Smooth muscle cell (in vitro differentiated cells): Measurements from ENCODE around the gene MYO10. TPM values are rescaled to one million over a fixed set of nuclear protein-coding genes. Genes with fewer than 3 reads are reported as not detected.

ENCODE experiments used
- DNase-seq: peaks from one replicate; lab custom pipeline; 2025; ENCODE audit not compliant: unreplicated experiment; lab: John Stamatoyannopoulos, UW
- H2AFZ ChIP-seq: fragments of 200-600 bp; sonication (generic); 2 replicates; pipeline ENCODE4 v1.6.0; 2016; ENCODE audit warnings: antibody characterized with exemption, low read depth, mild to moderate bottlenecking
- H3F3A ChIP-seq: fragments of 200-600 bp; sonication (generic); 2 replicates; pipeline ENCODE4 v1.6.0; 2017; ENCODE audit warnings: antibody characterized with exemption, low read depth
- H3K27ac ChIP-seq: fragments of 200-600 bp; sonication (generic); 2 replicates; pipeline ENCODE4 v1.5.1; 2016; ENCODE audit warnings: low read depth, mild to moderate bottlenecking
- H3K27me3 ChIP-seq: fragments of 200-600 bp; sonication (generic); 2 replicates; pipeline ENCODE4 v1.6.1; 2016; ENCODE audit warnings: low read depth, mild to moderate bottlenecking
- H3K36me3 ChIP-seq: fragments of 200-600 bp; sonication (generic); 2 replicates; pipeline ENCODE4 v1.5.1; 2016; ENCODE audit warnings: low read depth
- H3K4me1 ChIP-seq: fragments of 200-600 bp; sonication (generic); 2 replicates; pipeline ENCODE4 v1.5.1; 2016; ENCODE audit warnings: low read depth
- H3K4me2 ChIP-seq: fragments of 200-600 bp; sonication (generic); 2 replicates; pipeline ENCODE4 v1.6.0; 2016; ENCODE audit warnings: mild to moderate bottlenecking
- H3K4me3 ChIP-seq: fragments of 200-600 bp; sonication (generic); 2 replicates; pipeline ENCODE4 v1.5.1; 2016; ENCODE audit warnings: mild to moderate bottlenecking
- H3K79me2 ChIP-seq: fragments of 200-600 bp; sonication (generic); 2 replicates; pipeline ENCODE4 v1.6.0; 2016; ENCODE audit warnings: low read depth, mild to moderate bottlenecking
- H3K9ac ChIP-seq: fragments of 200-600 bp; sonication (generic); 2 replicates; pipeline ENCODE4 v1.6.0; 2016; ENCODE audit warnings: low read depth
- H3K9me3 ChIP-seq: fragments of 200-600 bp; sonication (generic); replicated peaks from 2 replicates; pipeline ENCODE4 v1.5.1; 2016; ENCODE audit warnings: low read depth
- H4K20me1 ChIP-seq: fragments of 200-600 bp; sonication (generic); 2 replicates; pipeline ENCODE4 v1.6.0; 2016; ENCODE audit warnings: low read depth
- CTCF ChIP-seq: fragments of 200-600 bp; sonication (generic); IDR thresholded peaks from 2 replicates; pipeline ENCODE4 v1.5.1; 2017; ENCODE audit warnings: borderline replicate concordance, mild to moderate bottlenecking, antibody characterized with exemption; ENCODE audit not compliant: insufficient read depth, poor library complexity, severe bottlenecking
- WGBS: methylation state at CpG from one replicate; pipeline ENCODE4 v1.1.7; 2016; ENCODE audit warnings: low lambda C conversion rate; 5-methylcytosine and 5-hydroxymethylcytosine counted together
- polyA plus RNA-seq: library from polyadenylated mRNA; unstranded; fragments of >200 nt; fragmentation: Nextera tagmentation; extraction: Ambion mirVana; gene quantifications from 2 replicates; pipeline ENCODE4 v1.2.1, GENCODE V29; 2016
- total RNA-seq: library from RNA; depleted of rRNA; stranded (reverse); fragments of >200 nt; gene quantifications from 2 replicates; pipeline ENCODE4 v1.2.3, GENCODE V29; 2014

MYO10 gene
- total and polyA plus RNA-seq, 2 experiments from 2014 or later = 76.4 to 96.8 TPM

DNA sequence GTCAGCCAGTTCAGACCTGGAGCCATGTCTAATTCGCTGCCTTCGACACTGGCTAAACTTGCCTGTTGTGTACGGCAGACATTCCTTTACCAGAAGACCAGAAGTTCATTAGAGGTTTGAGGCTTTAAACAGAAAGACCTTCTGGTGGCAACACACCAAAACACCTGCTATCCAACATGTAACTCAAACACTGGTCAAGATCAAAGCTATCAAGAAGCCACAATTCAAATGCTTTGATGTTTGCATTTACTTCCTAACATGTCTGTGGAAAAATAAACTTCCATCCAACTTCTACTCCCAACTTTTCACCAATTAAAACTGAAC is 228.3 kb downstream of the MYO10 start:
- H3K9ac ChIP-seq = no peak overlapping the region

DNA sequence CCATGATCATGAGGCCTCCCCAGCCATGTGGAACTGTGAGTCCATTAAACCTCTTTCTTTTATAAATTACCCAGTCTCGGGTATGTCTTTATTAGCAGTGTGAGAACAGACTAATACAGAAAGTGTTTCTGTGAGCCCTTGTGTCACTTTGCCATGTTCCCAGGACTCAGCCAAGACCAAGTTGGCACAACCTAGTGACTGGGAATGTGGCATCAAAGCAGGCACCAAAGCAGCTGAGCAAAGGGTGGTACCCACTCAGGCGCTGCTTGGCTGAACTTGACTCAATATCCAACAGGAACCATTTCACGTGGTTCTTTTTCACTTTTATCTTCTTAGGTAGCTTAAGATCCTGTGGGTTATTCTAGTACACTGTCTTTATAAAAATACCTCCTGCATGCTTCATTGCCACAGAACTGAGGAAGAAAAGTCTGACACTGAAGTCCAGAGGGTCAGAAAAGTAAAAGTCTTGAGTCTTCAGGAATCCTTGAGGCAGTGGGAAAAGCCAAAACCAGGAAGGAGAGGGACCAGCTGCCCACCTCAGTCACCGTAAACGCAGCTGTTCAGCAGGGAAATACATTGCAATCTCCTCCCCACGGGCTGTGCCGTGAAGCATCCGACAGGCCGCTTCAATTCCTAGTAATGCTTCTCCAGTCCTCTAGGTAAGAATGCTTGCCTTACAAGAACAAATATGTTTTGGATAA is 228.8 kb downstream of the MYO10 start:
- Histone ChIP-seq H3K27ac (no peak overlapping the region), H3K4me2 (no peak overlapping the region), H3K9ac (no peak overlapping the region), H3K36me3 (peaks cover 35% of the 10 kb centered on the region), H3K79me2 (peaks cover 9% of the 10 kb centered on the region), H3K9me3 (no peaks in the 10 kb centered on the region), H4K20me1 (peaks cover 95% of the 10 kb centered on the region), H3K4me1 (peaks cover 10% of the 10 kb centered on the region), H3K27me3 (no peaks in the 10 kb centered on the region), H2AFZ (no peak overlapping the region), H3K4me3 (no peak overlapping the region), H3F3A (peaks cover 9% of the 10 kb centered on the region)
- no peak for DNase-seq
- 96% methylated on average over 9 of the region's 9 CpGs for WGBS
- no peak for TF ChIP-seq CTCF

More for the DNA sequence above, 228.3 kb downstream of the MYO10 start:
- H3K36me3 ChIP-seq = peaks cover 30% of the 10 kb centered on the region
- H3K9me3 ChIP-seq = no peaks in the 10 kb centered on the region
- H2AFZ ChIP-seq = no peak overlapping the region
- no peak overlapping the region for H3K4me2 ChIP-seq
- peaks cover 14% of the 10 kb centered on the region for H3K79me2 ChIP-seq
- 100% methylated on average over 3 of the region's 3 CpGs for WGBS
- no peak overlapping the region for H3K27ac ChIP-seq
- no peak for DNase-seq
- H4K20me1 ChIP-seq = peaks cover 95% of the 10 kb centered on the region
- no peaks in the 10 kb centered on the region for H3K27me3 ChIP-seq
- H3K4me1 ChIP-seq = peaks cover 5% of the 10 kb centered on the region
- no peak for TF ChIP-seq CTCF
- no peak overlapping the region for H3K4me3 ChIP-seq
- peaks cover 7% of the 10 kb centered on the region for H3F3A ChIP-seq

- no peak overlapping the region for H3K9ac ChIP-seq
- H3K4me1 ChIP-seq = peaks cover 8% of the 10 kb centered on the region
- H3K79me2 ChIP-seq = peaks cover 6% of the 10 kb centered on the region
- no peak for TF ChIP-seq CTCF
- H3K27me3 ChIP-seq = no peaks in the 10 kb centered on the region
- no peaks in the 10 kb centered on the region for H3K9me3 ChIP-seq
- H3K4me2 ChIP-seq = no peak overlapping the region
- 94% methylated on average over 4 of the region's 4 CpGs for WGBS
- no peak overlapping the region for H3K4me3 ChIP-seq
- DNase-seq = no peak
- H3F3A ChIP-seq = peaks cover 7% of the 10 kb centered on the region
- peaks cover 95% of the 10 kb centered on the region for H4K20me1 ChIP-seq
- no peak overlapping the region for H2AFZ ChIP-seq
- no peak overlapping the region for H3K27ac ChIP-seq
- H3K36me3 ChIP-seq = peaks cover 44% of the 10 kb centered on the region
Observed at GRCh38 chr5:16704945-16705344, 231.1 kb downstream of the MYO10 start.

DNA sequence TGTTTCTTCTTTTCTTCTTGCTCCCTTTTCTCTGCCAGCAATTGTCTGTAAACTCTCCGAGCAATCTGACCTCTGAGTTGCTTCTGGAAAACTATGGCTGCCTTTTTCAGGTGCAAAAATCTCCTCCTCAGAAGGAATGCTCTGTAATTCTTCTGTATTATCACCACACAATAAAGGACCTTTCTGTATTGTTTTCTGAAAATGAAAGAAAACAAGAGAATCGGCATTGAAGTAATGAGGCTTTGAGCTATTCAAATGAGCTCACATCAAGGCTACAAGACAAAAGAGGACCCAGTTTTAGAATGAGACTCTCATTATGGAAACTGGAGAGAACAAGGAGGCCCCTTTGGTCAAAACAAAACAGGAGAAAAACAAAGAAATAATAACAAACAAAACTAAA is 233.1 kb downstream of the MYO10 start:
- Histone ChIP-seq H4K20me1 (peaks cover 97% of the 10 kb centered on the region), H3K9ac (no peak overlapping the region), H3K9me3 (no peaks in the 10 kb centered on the region), H3K36me3 (peaks cover 49% of the 10 kb centered on the region), H3K4me2 (no peak overlapping the region), H3K27me3 (no peaks in the 10 kb centered on the region), H3K4me1 (peaks cover 8% of the 10 kb centered on the region), H3F3A (peaks cover 7% of the 10 kb centered on the region), H2AFZ (no peak overlapping the region), H3K79me2 (peaks cover 20% of the 10 kb centered on the region), H3K27ac (no peak overlapping the region), H3K4me3 (no peak overlapping the region)
- DNase-seq = no peak
- WGBS = 90% methylated on average over 2 of the region's 2 CpGs
- TF ChIP-seq CTCF = no peak
